WTC11 (cell line): Measurements from ENCODE around the gene SLC35G3.

ENCODE experiments used
- CREB1 ChIP-seq: sonication (generic); formaldehyde crosslinking; IDR thresholded peaks from 2 replicates; pipeline ENCODE4 v1.8.0; 2023; ENCODE audit warnings: mild to moderate bottlenecking, missing genetic modification reagents
- CTCF ChIP-seq: fragments of 200-600 bp; IDR thresholded peaks from 2 replicates; pipeline ENCODE4 v1.8.0; 2022; ENCODE audit warnings: antibody characterized with exemption
- HMGA2 ChIP-seq: fragments of 250-450 bp; sonication (Bioruptor Pico); IDR thresholded peaks from 2 replicates; pipeline ENCODE4 v1.4.0; 2021; ENCODE audit warnings: mild to moderate bottlenecking, moderate library complexity
- JUN ChIP-seq: sonication (generic); formaldehyde crosslinking; IDR thresholded peaks from 2 replicates; pipeline ENCODE4 v1.8.0; 2023; ENCODE audit warnings: mild to moderate bottlenecking, missing genetic modification reagents
- TEAD4 ChIP-seq: sonication (generic); formaldehyde crosslinking; IDR thresholded peaks from 2 replicates; pipeline ENCODE4 v1.8.0; 2022; ENCODE audit warnings: mild to moderate bottlenecking, missing genetic modification reagents
- ZNF121 ChIP-seq: sonication (generic); formaldehyde crosslinking; IDR thresholded peaks from 2 replicates; pipeline ENCODE4 v1.8.0; 2023; ENCODE audit warnings: missing genetic modification reagents
- TF ChIP-seq, protein P1 (sequence below): sonication (generic); formaldehyde crosslinking; IDR thresholded peaks from 2 replicates; pipeline ENCODE4 v1.8.1; 2023; ENCODE audit warnings: mild to moderate bottlenecking, moderate library complexity, missing genetic modification reagents

DNA sequence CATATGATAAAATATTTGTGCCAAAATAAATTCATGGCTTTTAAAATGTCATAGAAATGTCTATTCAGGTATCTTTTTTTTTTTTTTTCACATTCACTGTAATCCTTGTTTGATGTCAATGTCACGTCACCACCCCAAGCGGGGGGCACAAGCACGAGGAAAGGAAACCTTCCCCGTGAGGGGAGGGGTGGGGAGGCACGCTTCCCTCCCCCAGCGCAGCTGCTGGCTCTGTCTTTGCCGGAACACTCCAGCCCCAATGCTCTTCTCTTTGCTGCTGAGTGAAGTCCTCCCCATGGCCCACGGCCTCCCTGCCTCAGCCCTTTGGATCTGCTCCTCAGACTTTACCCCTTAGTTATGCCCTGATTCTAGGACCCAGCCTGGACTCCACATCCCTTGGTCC, 1.5 kb downstream of the SLC35G3 start:
- TF ChIP-seq CREB1 (CRISPR knock-in tag) (no peak), TEAD4 (CRISPR knock-in tag) (no peak), CTCF (no peak), JUN (CRISPR knock-in tag) (no peak), ZNF121 (CRISPR knock-in tag) (no peak), HMGA2 (CRISPR knock-in tag) (no peak)
- TF ChIP-seq, protein P1, sequence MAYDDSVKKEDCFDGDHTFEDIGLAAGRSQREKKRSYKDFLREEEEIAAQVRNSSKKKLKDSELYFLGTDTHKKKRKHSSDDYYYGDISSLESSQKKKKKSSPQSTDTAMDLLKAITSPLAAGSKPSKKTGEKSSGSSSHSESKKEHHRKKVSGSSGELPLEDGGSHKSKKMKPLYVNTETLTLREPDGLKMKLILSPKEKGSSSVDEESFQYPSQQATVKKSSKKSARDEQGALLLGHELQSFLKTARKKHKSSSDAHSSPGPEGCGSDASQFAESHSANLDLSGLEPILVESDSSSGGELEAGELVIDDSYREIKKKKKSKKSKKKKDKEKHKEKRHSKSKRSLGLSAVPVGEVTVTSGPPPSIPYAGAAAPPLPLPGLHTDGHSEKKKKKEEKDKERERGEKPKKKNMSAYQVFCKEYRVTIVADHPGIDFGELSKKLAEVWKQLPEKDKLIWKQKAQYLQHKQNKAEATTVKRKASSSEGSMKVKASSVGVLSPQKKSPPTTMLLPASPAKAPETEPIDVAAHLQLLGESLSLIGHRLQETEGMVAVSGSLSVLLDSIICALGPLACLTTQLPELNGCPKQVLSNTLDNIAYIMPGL (CRISPR knock-in tag) = no peak
